Skin epidermis (tissue), 12 donors: ENCODE results near the gene PTPRJ.
"Not testable (repeated sequence)": the region's sequence is repeated elsewhere in the genome, so short reads cannot be mapped to it uniquely, and the experiment has no call there.

Source experiments
- H3K27ac ChIP-seq, 21 experiments: fragments of 200-600 bp; sonication (generic) in 11 of 21; one replicate each; pipeline ENCODE4 v1.5.0; 2020; ENCODE audit warnings: mild to moderate bottlenecking in 3 of 21, inconsistent platforms in 2 of 21, moderate library complexity in 2 of 21
- H3K4me3 ChIP-seq, 7 experiments: fragments of 200-600 bp; sonication (generic) in 2 of 7; one replicate each; pipeline ENCODE4 v1.5.0; 2020; ENCODE audit warnings: inconsistent platforms in 2 of 7, mild to moderate bottlenecking in 2 of 7, moderate library complexity in 1 of 7

PTPRJ gene

GRCh38 chr11:48167380-48167779 lies 187.0 kb downstream of the PTPRJ start:
- no peak overlapping the region for H3K27ac ChIP-seq
- no peak overlapping the region for H3K4me3 ChIP-seq

- H3K27ac ChIP-seq, result peak overlapping the region in 2 of 21 experiments; percentile 0 to 49
- no peak overlapping the region for H3K4me3 ChIP-seq
Measured at GRCh38 chr11:48168815-48169214, 188.5 kb downstream of the PTPRJ start.

GRCh38 chr11:48169259-48169658 lies 188.9 kb downstream of the PTPRJ start:
- Histone ChIP-seq H3K4me3 (no peak overlapping the region), H3K27ac (peak overlapping the region in 2 of 21 experiments; percentile 0 to 49)

GRCh38 chr11:48169717-48170116 lies 189.4 kb downstream of the PTPRJ start:
- Histone ChIP-seq H3K27ac (peak overlapping the region in 3 of 21 experiments; percentile 0 to 55 (median 16)), H3K4me3 (no peak overlapping the region)

- H3K4me3 ChIP-seq, result no peak overlapping the region
Measured at GRCh38 chr11:48170241-48171233, 190.2 kb downstream of the PTPRJ start.

GRCh38 chr11:48172818-48173609 lies 192.7 kb downstream of the PTPRJ start:
- Histone ChIP-seq H3K27ac (no peak overlapping the region), H3K4me3 (no peak overlapping the region)

More at GRCh38 chr11:48170241-48171233, 190.2 kb downstream of the PTPRJ start:
- H3K27ac ChIP-seq, result peak overlapping the region in 7 of 21 experiments; percentile 15 to 55 (median 22)

GRCh38 chr11:48177661-48178060 lies 197.3 kb downstream of the PTPRJ start:
- Histone ChIP-seq H3K27ac (no peak overlapping the region), H3K4me3 (no peak overlapping the region)

- Histone ChIP-seq H3K27ac (no peak overlapping the region), H3K4me3 (no peak overlapping the region)
Measured at GRCh38 chr11:48180627-48181026, 200.3 kb downstream of the PTPRJ start.

- H3K4me3 ChIP-seq, result no peak overlapping the region
- H3K27ac ChIP-seq, result no peak overlapping the region
Measured at GRCh38 chr11:48182860-48183526, 202.6 kb downstream of the PTPRJ start.

GRCh38 chr11:48184452-48184851 lies 204.1 kb downstream of the PTPRJ start:
- no peak overlapping the region for H3K27ac ChIP-seq
- no peak overlapping the region for H3K4me3 ChIP-seq

GRCh38 chr11:48190906-48191654 lies 210.7 kb downstream of the PTPRJ start:
- not testable (repeated sequence) for H3K4me3 ChIP-seq
- peak overlapping the region in 1 of 21 experiments; percentile 46 for H3K27ac ChIP-seq

- H3K27ac ChIP-seq, result no peak overlapping the region
- H3K4me3 ChIP-seq, result no peak overlapping the region
Measured at GRCh38 chr11:48193876-48194275, 213.5 kb downstream of the PTPRJ start.

- H3K4me3 ChIP-seq, result no peak overlapping the region
Measured at GRCh38 chr11:48207881-48208280, 227.5 kb downstream of the PTPRJ start.

GRCh38 chr11:48210052-48210451 lies 229.7 kb downstream of the PTPRJ start:
- Histone ChIP-seq H3K27ac (no peak overlapping the region), H3K4me3 (no peak overlapping the region)

More at GRCh38 chr11:48207881-48208280, 227.5 kb downstream of the PTPRJ start:
- H3K27ac ChIP-seq, result no peak overlapping the region

GRCh38 chr11:48216510-48216909 lies 236.2 kb downstream of the PTPRJ start, which contains the start of gene OR4B1:
Gene OR4B1, plus strand, starts transcription at chr11:48216810. Its CDS starts 0 bp downstream, at chr11:48216810.
- Histone ChIP-seq H3K4me3 (no peak within 1 kb of the TSS), H3K27ac (no peak within 1 kb of the TSS)
